SU-DHL-6 (cell line): Measurements from ENCODE around the gene ORM2.

ENCODE experiments used
- EZH2phosphoT487 ChIP-seq: fragments of 200-600 bp; sonication (generic), shearing (Covaris generic); conservative IDR thresholded peaks from 2 replicates; pipeline ENCODE4 v1.6.1; 2018; ENCODE audit warnings: mild to moderate bottlenecking, antibody characterized with exemption, low read length, moderate library complexity, mixed read lengths
- TF ChIP-seq, protein P1 (sequence below): fragments of 200-600 bp; sonication (generic); IDR thresholded peaks from one replicate; pipeline ENCODE4 v1.5.1; 2017; ENCODE audit warnings: antibody characterized with exemption, mild to moderate bottlenecking, low read length, moderate library complexity; ENCODE audit not compliant: insufficient read depth, poor library complexity, severe bottlenecking

DNA sequence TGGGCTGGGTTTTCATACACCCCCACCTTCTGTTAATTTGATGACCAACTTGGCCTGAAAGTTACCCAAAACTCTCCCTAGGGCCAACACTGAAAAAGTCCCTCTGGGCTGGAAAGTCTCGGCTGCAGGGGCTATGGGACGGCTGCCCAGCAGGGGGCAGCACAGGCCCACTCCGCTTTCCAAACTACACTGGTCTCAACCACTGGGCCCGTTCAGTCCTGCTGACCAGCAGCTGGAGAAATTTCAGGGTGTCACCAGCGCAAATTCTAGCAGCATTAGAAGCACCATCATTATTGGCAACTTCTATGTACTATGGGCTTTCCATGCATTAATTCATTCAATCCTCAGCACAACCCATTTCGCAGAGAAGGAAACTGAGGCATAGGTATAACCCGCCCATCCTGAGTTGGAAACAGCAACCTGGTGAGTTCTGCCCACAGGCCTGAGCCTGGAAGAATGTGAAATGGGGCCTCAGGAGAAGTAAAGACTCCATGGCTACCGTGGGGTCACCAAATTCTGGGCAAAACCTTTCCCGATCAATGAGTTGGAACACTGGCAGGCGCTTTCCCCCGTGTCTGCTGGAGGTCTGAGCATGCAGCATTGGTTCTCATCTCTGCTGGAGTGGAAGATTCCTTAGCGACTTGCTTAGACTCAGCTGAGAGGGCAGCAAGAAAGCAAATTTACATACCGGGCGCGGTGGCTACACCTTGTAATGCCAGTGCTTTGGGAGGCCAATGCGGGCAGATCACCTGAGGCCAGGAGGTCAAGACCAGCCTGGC, 9.7 kb downstream of the ORM2 start:
- TF ChIP-seq, protein P1, sequence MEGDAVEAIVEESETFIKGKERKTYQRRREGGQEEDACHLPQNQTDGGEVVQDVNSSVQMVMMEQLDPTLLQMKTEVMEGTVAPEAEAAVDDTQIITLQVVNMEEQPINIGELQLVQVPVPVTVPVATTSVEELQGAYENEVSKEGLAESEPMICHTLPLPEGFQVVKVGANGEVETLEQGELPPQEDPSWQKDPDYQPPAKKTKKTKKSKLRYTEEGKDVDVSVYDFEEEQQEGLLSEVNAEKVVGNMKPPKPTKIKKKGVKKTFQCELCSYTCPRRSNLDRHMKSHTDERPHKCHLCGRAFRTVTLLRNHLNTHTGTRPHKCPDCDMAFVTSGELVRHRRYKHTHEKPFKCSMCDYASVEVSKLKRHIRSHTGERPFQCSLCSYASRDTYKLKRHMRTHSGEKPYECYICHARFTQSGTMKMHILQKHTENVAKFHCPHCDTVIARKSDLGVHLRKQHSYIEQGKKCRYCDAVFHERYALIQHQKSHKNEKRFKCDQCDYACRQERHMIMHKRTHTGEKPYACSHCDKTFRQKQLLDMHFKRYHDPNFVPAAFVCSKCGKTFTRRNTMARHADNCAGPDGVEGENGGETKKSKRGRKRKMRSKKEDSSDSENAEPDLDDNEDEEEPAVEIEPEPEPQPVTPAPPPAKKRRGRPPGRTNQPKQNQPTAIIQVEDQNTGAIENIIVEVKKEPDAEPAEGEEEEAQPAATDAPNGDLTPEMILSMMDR, result peak; percentile 87
- no peak for TF ChIP-seq EZH2phosphoT487
